HUDEP-2 (cell line): Measurements from ENCODE around the gene CDRT4.
A peak's percentile ranks its signal among the peaks of the same experiment; 100 is the strongest.

Experiments
- DNase-seq, 76 experiments: peaks; one replicate each; lab custom pipeline; 2025; ENCODE audit not compliant: unreplicated experiment in 76 of 76; lab: John Stamatoyannopoulos, UW

CDRT4 gene

GRCh38 chr17:15436473-15437302 lies 30.7 kb downstream of the CDRT4 start:
- peak in 63 of 76 experiments; percentile 4 to 72 (median 31) for DNase-seq

- no peak for DNase-seq
Measured at GRCh38 chr17:15434956-15435355, 32.5 kb downstream of the CDRT4 start.

GRCh38 chr17:15432807-15433611 lies 34.4 kb downstream of the CDRT4 start:
- no peak for DNase-seq

DNA sequence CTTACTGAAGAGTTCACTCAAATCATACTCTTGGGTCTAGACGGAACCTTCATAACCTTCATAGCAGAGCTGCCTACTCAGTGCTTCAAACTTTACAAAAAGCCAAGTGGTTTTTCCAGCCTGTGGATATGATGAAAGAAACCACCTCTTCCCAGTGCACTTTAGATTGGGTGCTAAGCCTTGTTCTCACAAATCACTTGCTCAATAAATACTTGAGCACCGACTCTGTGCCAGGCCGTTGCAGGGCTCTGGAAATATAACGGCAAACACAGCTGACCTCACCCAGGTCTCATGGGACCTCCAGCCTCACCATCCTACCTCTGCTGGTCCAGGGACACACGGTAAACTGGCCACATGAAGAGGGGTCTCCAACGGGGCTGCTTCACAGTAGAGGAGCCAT lies 35.7 kb downstream of the CDRT4 start:
- no peak for DNase-seq

DNA sequence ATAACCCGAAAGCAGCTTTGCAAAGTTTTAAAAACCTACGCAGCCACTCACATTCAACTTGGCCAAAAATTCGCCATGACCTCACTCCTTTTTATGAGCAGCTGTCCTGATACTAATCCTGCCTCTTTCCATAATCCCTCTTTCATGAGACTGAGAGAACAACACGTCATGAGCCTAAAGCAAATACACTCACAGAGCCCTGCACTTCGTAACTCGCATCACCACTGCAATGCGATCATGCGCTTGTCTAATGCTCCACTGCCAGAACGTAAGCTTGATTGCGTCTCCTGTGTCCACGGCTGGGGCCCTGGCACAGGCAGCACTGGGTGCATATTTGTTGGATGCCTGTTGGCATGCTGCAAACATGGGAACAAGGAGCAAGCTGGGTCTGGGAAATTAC lies 36.2 kb downstream of the CDRT4 start:
- DNase-seq, result no peak

DNA sequence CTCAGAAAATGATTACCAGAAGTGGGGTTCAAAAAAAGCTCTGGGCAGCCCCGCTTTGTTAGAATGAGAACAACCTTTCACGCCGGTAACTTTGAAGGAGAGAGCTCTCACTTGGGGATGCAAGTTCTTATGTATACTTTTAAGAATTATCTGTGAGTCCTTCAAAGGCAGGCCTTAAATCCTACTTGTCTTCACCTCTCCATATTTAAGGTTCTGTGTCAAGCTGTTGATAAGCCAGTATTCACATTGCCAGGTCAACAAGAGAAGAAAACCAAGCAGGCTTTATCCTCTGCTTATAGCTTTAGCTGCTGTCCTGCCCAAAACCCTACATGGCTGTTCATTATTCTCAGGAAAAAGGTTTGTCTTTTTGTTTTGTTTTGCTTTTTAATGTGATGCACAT lies 42.9 kb downstream of the CDRT4 start:
- no peak for DNase-seq

GRCh38 chr17:15422392-15422965 lies 44.9 kb downstream of the CDRT4 start:
- no peak for DNase-seq

DNA sequence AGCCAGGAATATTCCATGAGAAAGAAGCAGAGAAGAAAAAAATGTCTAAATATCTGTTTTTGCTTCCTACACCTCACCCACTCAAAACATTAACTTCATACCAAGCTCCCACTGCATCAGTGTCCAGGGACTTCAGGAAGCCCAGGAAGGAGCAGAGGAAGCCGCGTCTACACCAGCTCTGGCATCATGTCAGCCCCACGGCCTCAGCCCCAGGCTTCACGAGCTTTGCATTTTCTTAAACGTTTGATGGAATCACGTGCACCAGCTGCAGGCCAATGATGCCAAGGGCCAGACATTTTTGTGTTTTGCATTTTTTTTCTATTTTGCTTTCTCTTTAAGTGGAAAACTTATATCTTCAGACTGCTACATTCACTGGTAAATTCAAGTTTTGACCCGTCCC lies 48.6 kb downstream of the CDRT4 start:
- no peak for DNase-seq

DNA sequence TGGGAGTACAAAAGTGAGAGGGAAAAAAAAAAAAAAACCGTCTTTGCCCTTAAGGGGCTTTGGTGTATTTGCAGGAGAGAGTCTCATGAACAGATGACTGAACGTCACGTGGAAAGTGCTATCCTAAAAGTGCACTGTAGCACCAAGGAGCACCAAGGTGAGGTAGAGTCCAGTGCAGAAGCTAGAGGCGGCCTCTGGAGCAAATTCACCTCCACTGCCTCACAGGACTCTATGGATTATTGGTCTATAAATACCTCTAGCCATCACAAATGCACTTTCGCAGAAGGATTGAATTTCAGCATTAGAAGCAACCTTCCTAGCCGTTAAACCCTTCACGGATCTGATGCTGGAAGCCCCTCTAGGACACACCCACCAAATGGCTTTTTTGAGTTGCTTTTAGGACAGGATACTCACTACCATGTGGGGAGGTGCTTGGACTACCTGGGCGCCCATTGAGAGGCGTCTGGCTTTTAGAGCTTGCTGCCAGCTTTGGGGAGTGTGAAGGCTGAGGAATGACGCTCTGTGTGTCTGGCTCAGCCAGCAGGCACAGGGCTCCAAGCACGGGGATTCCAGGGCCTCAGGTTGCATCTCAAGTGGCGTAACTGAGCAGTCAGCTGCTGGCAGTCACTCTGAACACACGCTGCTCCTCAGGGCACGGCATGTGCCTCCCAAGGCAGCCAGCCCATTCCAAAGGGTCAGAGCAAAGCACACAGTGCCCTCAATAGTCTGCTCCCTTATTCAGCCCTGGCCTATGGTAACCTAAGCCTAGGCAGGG lies 52.7 kb downstream of the CDRT4 start:
- no peak for DNase-seq

DNA sequence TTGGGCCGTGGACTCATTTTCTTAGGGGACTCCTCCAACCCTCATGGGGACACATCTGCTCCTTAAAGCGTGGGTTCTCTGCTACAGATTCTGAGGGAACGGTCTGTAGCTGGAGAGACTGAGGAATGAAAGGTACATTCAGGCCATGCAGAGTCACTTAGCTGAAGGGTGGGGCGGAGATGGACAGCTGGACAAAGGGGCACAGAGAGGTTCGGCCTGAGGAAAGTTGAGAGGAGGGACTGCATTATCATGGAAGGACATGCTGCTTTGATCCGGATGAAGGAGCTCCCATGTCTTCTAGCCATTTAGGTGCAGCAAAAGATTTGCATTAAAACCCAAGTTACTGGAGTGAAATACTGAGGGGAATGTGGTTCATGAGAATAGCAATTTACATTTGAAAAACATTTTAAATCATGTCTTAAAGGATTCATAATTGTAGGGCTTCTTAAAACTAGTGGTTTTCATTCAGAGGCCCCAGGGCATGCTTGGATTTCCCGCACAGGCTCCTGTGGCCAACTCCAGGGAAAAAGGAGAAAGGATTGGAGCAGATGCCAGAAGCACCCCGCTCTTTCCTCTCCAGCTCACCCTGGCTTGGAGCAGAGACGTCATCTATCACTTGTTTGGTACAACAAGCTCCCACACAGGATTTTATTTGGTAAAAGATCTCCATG lies 54.2 kb downstream of the CDRT4 start:
- DNase-seq, result no peak

GRCh38 chr17:15412606-15413005 lies 54.8 kb downstream of the CDRT4 start:
- no peak for DNase-seq

- DNase-seq, result no peak
Measured at GRCh38 chr17:15411384-15412198, 55.8 kb downstream of the CDRT4 start.

DNA sequence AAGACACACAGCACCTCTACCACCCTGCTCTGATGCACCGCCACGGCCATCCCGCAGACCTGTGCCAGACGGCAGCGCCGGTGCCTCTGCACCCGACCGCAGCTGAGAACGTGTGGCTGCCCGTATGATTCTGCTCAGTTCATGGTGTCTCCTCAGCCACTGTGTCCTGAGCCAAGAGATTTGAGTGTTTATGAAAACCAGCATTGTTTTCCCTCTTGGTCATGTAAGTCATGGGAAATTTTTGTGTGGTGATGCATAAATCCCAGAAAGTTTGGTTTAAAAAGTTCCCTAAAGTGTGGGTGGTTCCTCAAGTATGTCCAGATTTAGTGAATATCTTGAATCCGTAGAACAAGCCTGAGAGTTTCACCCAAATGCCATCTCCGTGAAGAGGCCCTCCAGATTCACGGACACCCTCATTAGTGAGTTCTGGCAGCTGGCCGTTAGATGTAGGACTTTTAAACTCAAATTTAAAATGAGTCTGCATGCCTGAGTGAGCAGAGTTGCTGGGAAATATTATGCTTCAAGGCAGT lies 57.6 kb downstream of the CDRT4 start:
- DNase-seq, result no peak

DNA sequence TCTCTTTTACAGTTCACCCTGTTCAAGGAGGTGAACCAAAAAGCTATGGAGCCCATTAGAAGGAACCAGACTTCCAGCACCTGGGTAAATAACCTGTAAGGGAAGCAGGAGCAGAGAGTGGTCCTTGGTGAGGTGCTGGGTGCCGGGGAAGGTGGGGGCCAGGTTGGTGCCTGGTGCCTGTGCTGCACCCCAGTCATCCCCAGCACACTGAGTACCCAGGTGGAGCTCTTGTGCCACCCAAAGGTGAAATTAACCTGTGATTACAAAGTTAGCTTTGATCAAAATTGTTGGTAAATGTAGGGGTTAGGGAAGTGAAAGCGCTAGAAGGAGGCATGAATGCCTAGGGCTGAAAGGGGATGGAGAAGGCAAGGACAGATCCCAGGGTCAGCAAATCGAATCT lies 58.6 kb downstream of the CDRT4 start:
- no peak for DNase-seq

DNA sequence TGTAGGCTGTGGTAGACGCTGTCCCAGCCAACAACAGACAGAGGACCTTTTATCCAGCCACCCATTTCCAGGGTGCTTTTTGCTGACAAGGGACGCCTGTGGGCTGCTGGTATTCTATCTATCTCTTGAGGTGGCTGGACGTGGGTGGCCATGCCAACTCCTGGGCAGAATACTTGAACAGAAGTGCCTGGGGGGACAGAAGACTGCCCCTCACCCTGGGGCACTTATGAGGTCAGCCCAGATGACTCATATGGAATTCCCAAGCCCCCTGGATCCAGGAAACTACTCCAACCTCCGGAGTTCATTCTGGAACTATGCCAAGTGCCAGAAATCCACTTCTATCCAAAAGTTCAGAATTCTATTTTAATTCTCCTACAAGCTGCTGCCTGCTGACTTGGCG lies 61.3 kb downstream of the CDRT4 start:
- DNase-seq, result no peak

DNA sequence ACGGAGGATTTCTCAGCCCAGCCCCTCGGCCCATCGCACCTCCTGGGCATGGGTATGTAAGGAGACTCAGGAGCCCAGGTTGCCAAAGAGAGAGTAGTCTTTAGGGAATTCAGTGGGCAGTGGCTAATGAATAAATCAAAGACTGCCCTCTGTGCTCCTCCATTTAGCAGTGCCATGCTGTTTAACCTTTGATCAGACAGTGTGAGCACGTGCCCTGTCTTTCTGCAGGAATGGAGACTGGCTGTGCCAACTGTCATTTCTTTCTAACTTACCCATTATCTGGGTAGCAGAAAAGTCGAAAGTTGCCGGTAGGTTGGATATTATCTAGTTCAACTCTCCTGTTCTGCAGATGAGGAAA lies 62.4 kb downstream of the CDRT4 start:
- no peak for DNase-seq

DNA sequence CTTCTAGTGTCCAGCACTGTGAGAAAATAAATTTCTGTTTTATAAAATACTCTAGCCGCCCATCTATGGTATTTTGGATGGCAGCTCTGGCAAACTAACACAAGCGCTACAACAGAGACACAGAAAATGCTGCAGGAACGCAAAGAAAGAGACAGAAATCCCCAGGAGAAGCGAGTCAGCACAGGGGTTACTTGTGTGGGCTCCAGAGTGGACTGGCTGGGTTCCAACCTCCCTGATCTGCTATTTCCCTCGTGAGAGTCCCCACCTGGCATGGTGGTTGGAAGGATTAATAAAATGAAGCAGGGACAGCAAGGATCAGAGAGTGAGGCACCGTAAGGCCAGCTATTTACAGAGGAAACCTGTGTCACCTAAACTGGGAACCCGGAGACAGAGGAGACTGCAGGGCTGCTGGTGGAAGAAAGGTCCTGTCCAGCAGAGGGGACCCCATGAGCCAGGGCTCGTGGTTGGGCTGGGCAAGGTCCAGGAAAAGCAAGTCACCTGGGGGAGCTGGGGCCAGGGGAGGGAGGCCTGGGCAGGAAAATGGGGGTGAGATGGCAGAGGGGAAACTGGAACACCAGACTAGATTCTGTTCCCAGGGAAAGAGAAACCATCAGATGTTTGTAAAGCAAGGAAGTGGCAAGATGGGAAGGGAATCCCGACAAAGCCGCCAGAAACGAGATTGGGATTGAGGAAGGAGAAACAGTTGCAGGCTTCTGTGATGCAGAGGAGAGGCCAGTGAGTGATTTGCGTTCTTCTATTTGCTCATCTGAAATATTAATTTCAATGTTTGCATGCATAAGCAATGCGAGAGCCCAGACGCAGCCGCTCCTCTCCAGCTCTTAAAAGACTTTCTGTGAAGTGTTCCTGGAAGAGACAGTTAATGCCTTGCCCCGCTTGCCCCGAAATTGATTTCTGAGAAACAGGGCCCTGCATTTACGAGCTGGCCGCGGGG lies 63.0 kb downstream of the CDRT4 start:
- DNase-seq, result no peak

GRCh38 chr17:15403276-15403939 lies 64.0 kb downstream of the CDRT4 start:
- peak in 1 of 76 experiments; percentile 21 for DNase-seq
